OCI-LY7 (cell line): ENCODE data around the gene BAHCC1. TPM values are rescaled to one million over a fixed set of nuclear protein-coding genes. Genes with fewer than 3 reads are reported as not detected.

Source experiments
- BruUV-seq: library from RNA; stranded (reverse); fragments of 400-500 nt; replicated peaks from 2 replicates; lab custom pipeline; 2021; lab: Mats Ljungman, UMichigan
- CTCF ChIA-PET: fragments of 300-600 bp; sonication (Branson Sonifier 250); formaldehyde crosslinking; loops from one replicate; lab custom pipeline; 2022; ENCODE audit warnings: antibody characterized with exemption; ENCODE audit not compliant: unreplicated experiment; lab: Charles Lee
- POLR2A ChIA-PET: fragments of 300-600 bp; sonication (Branson Sonifier 250); formaldehyde crosslinking; loops from one replicate; lab custom pipeline; 2022; ENCODE audit warnings: antibody characterized with exemption; lab: Charles Lee
- DNase-seq: peaks from one replicate; pipeline ENCODE4 v3.0.0-alpha.2; 2015; ENCODE audit warnings: low spot score
- H2AFZ ChIP-seq: fragments of 200-600 bp; sonication (generic), shearing (Covaris generic); 2 replicates; pipeline ENCODE4 v1.6.1; 2014; ENCODE audit warnings: mild to moderate bottlenecking, antibody characterized with exemption, low read length, moderate library complexity
- H3K27ac ChIP-seq: fragments of 200-600 bp; sonication (generic); 2 replicates; pipeline ENCODE4 v1.5.1; 2014; ENCODE audit warnings: mixed run types, low read depth, mild to moderate bottlenecking, moderate library complexity, low read length, inconsistent platforms; ENCODE audit not compliant: poor library complexity, severe bottlenecking
- H3K36me3 ChIP-seq: fragments of 200-600 bp; sonication (generic); 2 replicates; pipeline ENCODE4 v1.6.1; 2014; ENCODE audit warnings: mild to moderate bottlenecking, antibody characterized with exemption, low read length, moderate library complexity, mixed read lengths; ENCODE audit not compliant: insufficient read depth
- H3K4me1 ChIP-seq: fragments of 200-600 bp; sonication (generic); 2 replicates; pipeline ENCODE4 v1.5.1; 2014; ENCODE audit warnings: mild to moderate bottlenecking, low read length; ENCODE audit not compliant: insufficient read depth, poor library complexity, severe bottlenecking
- H3K4me2 ChIP-seq: fragments of 200-600 bp; sonication (generic); 2 replicates; pipeline ENCODE4 v1.6.1; 2014; ENCODE audit warnings: mild to moderate bottlenecking, low read length
- H3K4me3 ChIP-seq: fragments of 200-600 bp; sonication (generic); 2 replicates; pipeline ENCODE4 v1.5.1; 2014; ENCODE audit warnings: mild to moderate bottlenecking, low read depth, low read length; ENCODE audit not compliant: poor library complexity, severe bottlenecking
- H3K79me2 ChIP-seq: fragments of 200-600 bp; sonication (generic); 2 replicates; pipeline ENCODE4 v1.6.1; 2016; ENCODE audit warnings: low read depth, mild to moderate bottlenecking, low read length, moderate library complexity, mixed read lengths; ENCODE audit not compliant: insufficient read depth
- H3K9me2 ChIP-seq: fragments of 200-600 bp; sonication (generic); 2 replicates; pipeline ENCODE4 v1.6.1; 2016; ENCODE audit warnings: mild to moderate bottlenecking, low read length, mixed read lengths; ENCODE audit not compliant: insufficient read depth
- H3K9me3 ChIP-seq: fragments of 200-600 bp; sonication (generic); 2 replicates; pipeline ENCODE4 v1.6.1; 2014; ENCODE audit warnings: mild to moderate bottlenecking, mixed run types, low read length, mixed read lengths
- H4K20me1 ChIP-seq: fragments of 200-600 bp; sonication (generic); 2 replicates; pipeline ENCODE4 v1.6.1; 2014; ENCODE audit warnings: mild to moderate bottlenecking, antibody characterized with exemption, low read length, moderate library complexity, mixed read lengths; ENCODE audit not compliant: insufficient read depth
- EZH2phosphoT487 ChIP-seq: fragments of 200-600 bp; sonication (generic); IDR thresholded peaks from 2 replicates; pipeline ENCODE4 v1.6.1; 2018; ENCODE audit warnings: low read depth, borderline replicate concordance, mild to moderate bottlenecking, mixed run types, antibody characterized with exemption, low read length, moderate library complexity, mixed read lengths
- intact Hi-C: fragments of 100-400 bp; cut with micrococcal nuclease; formaldehyde crosslinking; loops from one replicate; pipeline ENCODE4 v1.10.0; 2022; ENCODE audit not compliant: unreplicated experiment
- total RNA-seq, 2 experiments: library from RNA; depleted of rRNA in 1 of 2; stranded (reverse); fragments of >200 nt in 1 of 2; shearing (Covaris generic) in 1 of 2; gene quantifications; 2 replicates each; pipeline ENCODE4 v1.2.3, GENCODE V29; 2014 to 2022
- TF ChIP-seq, protein P1 (sequence below): fragments of 200-600 bp; sonication (generic); conservative IDR thresholded peaks from 2 replicates; pipeline ENCODE4 v1.5.1; 2014; ENCODE audit warnings: mild to moderate bottlenecking, antibody characterized with exemption, low read length, moderate library complexity, mixed read lengths

BAHCC1 gene
- total RNA-seq, 2 experiments from 2014 or later: 5.2 to 5.5 TPM

- Histone ChIP-seq H2AFZ (no peak overlapping the region), H3K79me2 (no peaks in the 10 kb centered on the region), H3K9me3 (peaks cover 7% of the 10 kb centered on the region; the same call in 1 of the 2 replicates), H3K4me1 (no peaks in the 10 kb centered on the region), H4K20me1 (no peaks in the 10 kb centered on the region), H3K9me2 (no peaks in the 10 kb centered on the region), H3K36me3 (no peaks in the 10 kb centered on the region), H3K27ac (no peak overlapping the region), H3K4me3 (no peak overlapping the region), H3K4me2 (no peak overlapping the region)
- intact Hi-C loops: loop anchor here (1.0 kb wide), 1 partner anchor 177 kb away; no protein-coding TSS in a partner anchor
- TF ChIP-seq EZH2phosphoT487: no peak
- TF ChIP-seq, protein P1, sequence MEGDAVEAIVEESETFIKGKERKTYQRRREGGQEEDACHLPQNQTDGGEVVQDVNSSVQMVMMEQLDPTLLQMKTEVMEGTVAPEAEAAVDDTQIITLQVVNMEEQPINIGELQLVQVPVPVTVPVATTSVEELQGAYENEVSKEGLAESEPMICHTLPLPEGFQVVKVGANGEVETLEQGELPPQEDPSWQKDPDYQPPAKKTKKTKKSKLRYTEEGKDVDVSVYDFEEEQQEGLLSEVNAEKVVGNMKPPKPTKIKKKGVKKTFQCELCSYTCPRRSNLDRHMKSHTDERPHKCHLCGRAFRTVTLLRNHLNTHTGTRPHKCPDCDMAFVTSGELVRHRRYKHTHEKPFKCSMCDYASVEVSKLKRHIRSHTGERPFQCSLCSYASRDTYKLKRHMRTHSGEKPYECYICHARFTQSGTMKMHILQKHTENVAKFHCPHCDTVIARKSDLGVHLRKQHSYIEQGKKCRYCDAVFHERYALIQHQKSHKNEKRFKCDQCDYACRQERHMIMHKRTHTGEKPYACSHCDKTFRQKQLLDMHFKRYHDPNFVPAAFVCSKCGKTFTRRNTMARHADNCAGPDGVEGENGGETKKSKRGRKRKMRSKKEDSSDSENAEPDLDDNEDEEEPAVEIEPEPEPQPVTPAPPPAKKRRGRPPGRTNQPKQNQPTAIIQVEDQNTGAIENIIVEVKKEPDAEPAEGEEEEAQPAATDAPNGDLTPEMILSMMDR: peak; percentile 41; the same call in 1 of the 2 replicates
- ChIA-PET CTCF (interaction anchor here (1.4 kb wide), 1 partner anchor 135 kb away, joined by 3 read pairs; the partner anchor contains the start of gene SLC38A10), POLR2A (interaction anchor here (0.5 to 1.6 kb wide), 2 partner anchors 19 to 35 kb away, joined by 3 to 4 read pairs; partner anchors contain the start of gene BAHCC1)
- BruUV-seq: no TSS peak
- DNase-seq: no peak
Measured at GRCh38 chr17:81429821-81430551, 34.7 kb downstream of the BAHCC1 start.

DNA sequence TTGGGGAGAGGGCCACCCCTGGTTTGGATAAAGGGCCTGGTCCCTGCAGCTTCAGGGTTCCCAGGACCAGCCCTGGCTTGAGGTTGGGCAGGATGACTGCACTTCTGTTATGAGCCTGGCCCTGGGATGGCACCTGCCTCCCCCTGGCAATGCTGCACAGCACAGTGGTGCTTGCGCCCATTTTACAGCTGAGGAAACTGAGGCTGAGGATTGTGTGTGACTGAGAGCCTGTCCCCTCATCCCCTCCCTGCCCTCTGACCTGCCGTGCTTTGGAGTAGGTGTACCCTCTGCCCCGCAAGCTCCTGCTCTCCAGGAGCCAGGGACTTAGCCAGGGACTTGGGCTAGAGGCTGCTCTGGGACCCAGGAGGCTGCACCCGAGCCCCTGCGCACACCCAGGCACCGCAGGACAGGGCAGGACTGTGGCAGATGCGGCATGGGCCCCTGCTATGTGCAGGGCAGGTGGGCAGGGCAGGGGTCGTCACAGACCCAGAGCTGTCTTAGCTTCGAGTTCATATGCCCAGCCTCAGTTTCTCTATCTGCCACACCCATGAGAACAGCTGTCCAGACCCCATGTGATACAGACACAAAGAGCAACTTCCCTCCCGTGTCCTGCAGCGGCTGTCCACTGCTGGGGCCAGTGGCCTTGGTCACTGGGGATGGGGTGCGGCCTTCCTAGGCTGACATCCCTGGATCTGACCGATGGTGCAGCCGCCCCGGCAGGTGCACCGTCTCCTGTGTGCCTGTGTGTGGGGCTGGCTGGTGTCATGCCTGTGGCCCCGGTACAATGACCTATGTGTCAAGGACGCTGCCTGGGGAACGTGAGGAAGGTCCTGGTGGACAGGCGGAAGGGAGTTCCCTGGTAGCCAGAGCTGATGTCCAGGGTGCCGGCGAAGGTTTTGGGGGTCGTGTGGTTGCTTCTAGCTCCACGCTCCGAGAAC lies 36.6 kb downstream of the BAHCC1 start:
- Histone ChIP-seq H2AFZ (no peak overlapping the region), H3K36me3 (no peaks in the 10 kb centered on the region), H3K27ac (no peak overlapping the region), H3K4me3 (no peak overlapping the region), H3K4me1 (no peaks in the 10 kb centered on the region), H3K9me2 (no peaks in the 10 kb centered on the region), H3K4me2 (no peak overlapping the region), H4K20me1 (no peaks in the 10 kb centered on the region), H3K79me2 (no peaks in the 10 kb centered on the region), H3K9me3 (no peaks in the 10 kb centered on the region)
- ChIA-PET CTCF (no interaction called here), POLR2A (no interaction called here)
- intact Hi-C loops: no loop called here
- no peak for DNase-seq
- BruUV-seq: no TSS peak
- TF ChIP-seq, protein P1: no peak
- no peak for TF ChIP-seq EZH2phosphoT487
